C4-2B (cell line): ENCODE results near the gene KDM4C.

Source experiments
- CTCF ChIP-seq: fragments of 450-650 bp; conservative IDR thresholded peaks from 2 replicates; pipeline ENCODE4 v1.5.1; 2017; ENCODE audit warnings: mild to moderate bottlenecking
- ZFX ChIP-seq: fragments of 450-650 bp; IDR thresholded peaks from 2 replicates; pipeline ENCODE4 v1.6.1; 2017

GRCh38 chr9:7056254-7056653, 298.5 kb downstream of the KDM4C start:
- no peak for TF ChIP-seq CTCF
- no peak for TF ChIP-seq ZFX
